Thyroid gland (tissue), 4 donors: ENCODE results near the gene DLG2. TPM values are rescaled to one million over a fixed set of nuclear protein-coding genes. Genes with fewer than 3 reads are reported as not detected.

Experiments
- DNase-seq, 2 donors: peaks; one replicate each; pipeline ENCODE4 v3.0.0-alpha.2; 2019
- H3K27ac ChIP-seq, 3 donors: fragments of 200-600 bp; sonication (generic); 1 replicate in 2 of 3; 2 replicates in 1 of 3; pipeline ENCODE4 v1.5.1; 2016 to 2019; ENCODE audit warnings: mild to moderate bottlenecking in 1 of 3, moderate library complexity in 1 of 3
- H3K27me3 ChIP-seq: fragments of 200-600 bp; sonication (generic); one replicate; pipeline ENCODE4 v1.5.1; 2019
- H3K36me3 ChIP-seq, 2 donors: fragments of 200-600 bp; sonication (generic); one replicate each; pipeline ENCODE4 v1.5.1; 2016 to 2019
- H3K4me1 ChIP-seq, 2 donors: fragments of 200-600 bp; sonication (generic); one replicate each; pipeline ENCODE4 v1.5.1; 2017 to 2019
- H3K4me3 ChIP-seq, 3 donors: fragments of 200-600 bp; sonication (generic); replicated peaks in 1 of 3; 1 replicate in 2 of 3; 2 replicates in 1 of 3; pipeline ENCODE4 v1.5.1; 2016; ENCODE audit warnings: mild to moderate bottlenecking in 1 of 3
- H3K9me3 ChIP-seq: fragments of 200-600 bp; sonication (generic); one replicate; pipeline ENCODE4 v1.5.1; 2017
- POLR2A ChIP-seq, 2 donors: fragments of 450-650 bp; IDR thresholded peaks; one replicate each; pipeline ENCODE4 v1.6.1; 2017; ENCODE audit warnings: antibody characterized with exemption in 2 of 2, mild to moderate bottlenecking in 2 of 2, moderate library complexity in 1 of 2
- WGBS, 2 donors: methylation state at CpG; one replicate each; pipeline ENCODE4 v1.1.5; 2017; 5-methylcytosine and 5-hydroxymethylcytosine counted together
- intact Hi-C: fragments of 100-400 bp; cut with DNase I; formaldehyde crosslinking; loops from one replicate; pipeline ENCODE4 v1.15.1; 2023
- total RNA-seq, 4 donors: library from RNA; depleted of rRNA; stranded (reverse); fragments of >200 nt; gene quantifications; one replicate each; pipeline ENCODE4 v1.2.3, GENCODE V29; 2016
- TF ChIP-seq, protein P1 (sequence below), 6 experiments: fragments of 200-600 bp in 3 of 6; fragments of 450-650 bp in 3 of 6; sonication (generic) in 3 of 6; IDR thresholded peaks; one replicate each; pipeline ENCODE4 v1.5.1; 2016 to 2019; ENCODE audit warnings: antibody characterized with exemption in 6 of 6, mild to moderate bottlenecking in 2 of 6, inconsistent platforms in 1 of 6, moderate library complexity in 1 of 6

Gene DLG2
- total RNA-seq, 4 donors from 2014 or later = 29.4 to 79.4 (median 42.4) TPM

DNA sequence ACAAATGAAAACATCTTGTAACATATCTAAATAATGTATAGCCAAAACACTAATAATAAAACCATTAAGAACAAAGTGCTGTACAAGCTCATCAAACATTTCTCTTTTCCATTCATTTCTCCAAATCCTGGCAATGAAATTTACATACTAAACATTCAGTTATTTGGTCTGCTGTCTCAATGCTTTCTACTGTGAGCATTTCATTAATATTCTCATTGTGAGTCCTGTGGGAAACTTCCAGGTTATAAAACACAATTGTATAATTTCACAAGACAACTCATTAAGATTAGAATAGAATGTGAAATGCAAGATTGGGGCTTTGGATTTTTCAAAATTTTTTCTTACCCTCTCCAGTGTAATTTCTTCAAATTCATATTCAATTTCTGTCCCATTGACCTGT, 1464.0 kb downstream of the DLG2 start:
- Histone ChIP-seq H3K4me1 (peaks cover 0 to 4% of the 10 kb centered on the region in 2 donors), H3K36me3 (no peaks in the 10 kb centered on the region), H3K9me3 (no peaks in the 10 kb centered on the region), H3K27me3 (no peaks in the 10 kb centered on the region), H3K4me3 (no peak overlapping the region), H3K27ac (no peak overlapping the region)
- no peak for TF ChIP-seq POLR2A (IDR thresholded peaks at IDR 0.05)
- TF ChIP-seq, protein P1, sequence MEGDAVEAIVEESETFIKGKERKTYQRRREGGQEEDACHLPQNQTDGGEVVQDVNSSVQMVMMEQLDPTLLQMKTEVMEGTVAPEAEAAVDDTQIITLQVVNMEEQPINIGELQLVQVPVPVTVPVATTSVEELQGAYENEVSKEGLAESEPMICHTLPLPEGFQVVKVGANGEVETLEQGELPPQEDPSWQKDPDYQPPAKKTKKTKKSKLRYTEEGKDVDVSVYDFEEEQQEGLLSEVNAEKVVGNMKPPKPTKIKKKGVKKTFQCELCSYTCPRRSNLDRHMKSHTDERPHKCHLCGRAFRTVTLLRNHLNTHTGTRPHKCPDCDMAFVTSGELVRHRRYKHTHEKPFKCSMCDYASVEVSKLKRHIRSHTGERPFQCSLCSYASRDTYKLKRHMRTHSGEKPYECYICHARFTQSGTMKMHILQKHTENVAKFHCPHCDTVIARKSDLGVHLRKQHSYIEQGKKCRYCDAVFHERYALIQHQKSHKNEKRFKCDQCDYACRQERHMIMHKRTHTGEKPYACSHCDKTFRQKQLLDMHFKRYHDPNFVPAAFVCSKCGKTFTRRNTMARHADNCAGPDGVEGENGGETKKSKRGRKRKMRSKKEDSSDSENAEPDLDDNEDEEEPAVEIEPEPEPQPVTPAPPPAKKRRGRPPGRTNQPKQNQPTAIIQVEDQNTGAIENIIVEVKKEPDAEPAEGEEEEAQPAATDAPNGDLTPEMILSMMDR (IDR thresholded peaks at IDR 0.05) = no peak
- intact Hi-C loops = no loop called here
- DNase-seq = no peak

DNA sequence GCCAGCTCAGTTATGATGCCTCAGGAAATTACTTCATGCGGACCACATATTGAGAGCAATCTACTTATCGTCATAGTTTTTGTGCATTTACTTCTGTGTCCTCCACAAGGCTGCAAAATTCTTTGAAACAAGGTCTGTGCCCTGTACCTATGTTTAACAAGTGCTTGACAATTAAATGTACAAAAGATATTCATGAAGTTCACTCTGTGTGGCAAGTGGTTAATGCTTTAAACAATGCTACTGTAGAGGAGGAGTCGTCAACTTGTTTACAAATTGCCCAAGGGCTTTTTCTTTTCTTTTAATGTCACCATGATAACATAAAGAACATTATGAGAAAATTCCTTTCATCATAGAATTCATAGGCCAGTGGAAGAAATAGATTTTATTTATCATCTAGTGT, 1469.5 kb downstream of the DLG2 start:
- intact Hi-C loops = no loop called here
- Histone ChIP-seq H3K36me3 (no peaks in the 10 kb centered on the region), H3K9me3 (no peaks in the 10 kb centered on the region), H3K4me1 (no peaks in the 10 kb centered on the region), H3K27me3 (no peaks in the 10 kb centered on the region), H3K27ac (no peak overlapping the region), H3K4me3 (no peak overlapping the region)
- no peak for DNase-seq
- TF ChIP-seq POLR2A (IDR thresholded peaks at IDR 0.05) = no peak
- TF ChIP-seq, protein P1 (IDR thresholded peaks at IDR 0.05) = no peak
- 90% methylated on average over 3 of the region's 3 CpGs for WGBS, 2 donors

DNA sequence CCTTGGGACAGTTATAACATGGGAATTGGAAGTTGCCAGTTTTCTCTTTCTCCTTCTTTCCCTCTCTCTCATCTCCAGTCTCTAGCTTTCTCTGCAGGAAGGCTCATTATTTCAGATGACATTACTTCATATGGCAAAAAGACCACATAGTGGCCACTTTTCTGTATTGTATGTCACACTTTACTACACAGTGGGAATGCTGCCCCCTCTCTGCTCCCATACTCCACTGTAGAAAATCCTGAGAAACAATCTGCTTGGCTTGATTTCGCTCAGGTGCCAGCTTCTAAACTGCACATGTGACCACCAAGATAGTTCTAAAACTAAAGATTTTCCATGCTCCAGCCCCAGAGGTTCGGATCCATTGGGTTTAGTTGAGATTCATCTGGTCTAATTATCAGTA, 1480.3 kb downstream of the DLG2 start:
- intact Hi-C loops = no loop called here
- Histone ChIP-seq H3K4me1 (no peaks in the 10 kb centered on the region), H3K4me3 (no peak overlapping the region), H3K27ac (no peak overlapping the region), H3K36me3 (no peaks in the 10 kb centered on the region), H3K9me3 (no peaks in the 10 kb centered on the region), H3K27me3 (no peaks in the 10 kb centered on the region)
- no peak for DNase-seq
- 76 to 82% methylated on average over 2 of the region's 2 CpGs for WGBS, 2 donors
- no peak for TF ChIP-seq POLR2A (IDR thresholded peaks at IDR 0.05)
- TF ChIP-seq, protein P1 (IDR thresholded peaks at IDR 0.05) = no peak

DNA sequence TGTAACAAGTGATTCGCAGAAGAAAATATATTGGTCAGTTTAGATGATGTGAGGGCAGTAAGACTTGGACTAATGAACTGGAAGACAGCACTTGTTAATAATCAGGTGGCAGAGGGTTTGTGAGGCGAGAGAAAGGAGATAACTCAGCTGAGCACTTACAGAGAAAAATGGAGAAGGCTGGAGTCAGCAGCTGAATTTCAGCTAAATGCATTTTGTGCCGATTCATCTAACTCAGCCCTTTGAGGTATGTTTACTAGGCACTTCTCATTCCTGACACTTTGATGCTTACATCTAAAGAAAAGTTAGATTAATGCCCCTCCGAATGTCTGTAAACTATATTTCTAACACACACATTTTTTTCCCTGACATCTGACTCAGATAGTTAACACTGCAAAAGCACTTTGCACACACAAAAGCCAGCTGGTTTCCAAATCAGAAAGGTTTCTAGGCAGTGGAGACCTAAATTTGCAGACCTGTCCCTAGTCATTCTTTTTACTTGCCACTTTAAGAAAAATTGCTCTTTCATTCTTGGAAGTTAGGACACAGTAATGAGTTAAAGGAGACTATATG, 1481.4 kb downstream of the DLG2 start:
- WGBS, 2 donors = 75 to 80% methylated on average over 4 of the region's 4 CpGs
- intact Hi-C loops = no loop called here
- Histone ChIP-seq H3K27me3 (no peaks in the 10 kb centered on the region), H3K27ac (no peak overlapping the region), H3K4me1 (no peaks in the 10 kb centered on the region), H3K36me3 (no peaks in the 10 kb centered on the region), H3K4me3 (no peak overlapping the region), H3K9me3 (no peaks in the 10 kb centered on the region)
- TF ChIP-seq, protein P1 (IDR thresholded peaks at IDR 0.05) = no peak
- no peak for TF ChIP-seq POLR2A (IDR thresholded peaks at IDR 0.05)
- DNase-seq = no peak

DNA sequence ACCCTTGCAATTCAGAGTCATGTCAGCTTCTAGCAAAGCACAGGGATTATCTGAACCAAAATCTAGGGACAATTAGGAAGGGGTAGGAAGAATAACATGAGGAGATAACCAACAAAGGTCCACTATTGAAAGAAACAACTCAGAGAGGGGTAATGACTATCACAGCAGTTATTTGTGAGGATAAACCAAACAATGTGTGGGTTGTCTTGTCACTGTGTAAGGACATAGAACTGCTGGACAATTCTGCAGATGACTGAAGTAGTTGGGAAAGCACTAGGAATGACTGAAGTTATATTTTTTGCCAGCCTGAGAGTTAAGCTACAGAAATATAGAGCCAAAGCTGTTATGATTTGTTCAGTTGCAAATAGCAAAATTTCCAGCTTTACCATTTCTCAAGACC, 1482.6 kb downstream of the DLG2 start:
- no peaks in the 10 kb centered on the region for H3K36me3 ChIP-seq
- H3K9me3 ChIP-seq = no peaks in the 10 kb centered on the region
- H3K27me3 ChIP-seq = no peaks in the 10 kb centered on the region
- TF ChIP-seq, protein P1 (IDR thresholded peaks at IDR 0.05) = no peak
- DNase-seq = no peak
- H3K4me1 ChIP-seq = no peaks in the 10 kb centered on the region
- H3K27ac ChIP-seq = no peak overlapping the region
- H3K4me3 ChIP-seq = no peak overlapping the region
- intact Hi-C loops = no loop called here
